GM18498 (cell line): ENCODE results near the gene IL1RAPL2.
"Not testable (repeated sequence)": the region's sequence is repeated elsewhere in the genome, so short reads cannot be mapped to it uniquely, and the experiment has no call there.

ENCODE experiments used
- ATAC-seq: cut with Tn5 transposase; IDR thresholded peaks from one replicate; pipeline ENCODE4 v1.9.1; 2021; ENCODE audit warnings: mild to moderate bottlenecking, moderate library complexity; ENCODE audit not compliant: unreplicated experiment

Gene IL1RAPL2

DNA sequence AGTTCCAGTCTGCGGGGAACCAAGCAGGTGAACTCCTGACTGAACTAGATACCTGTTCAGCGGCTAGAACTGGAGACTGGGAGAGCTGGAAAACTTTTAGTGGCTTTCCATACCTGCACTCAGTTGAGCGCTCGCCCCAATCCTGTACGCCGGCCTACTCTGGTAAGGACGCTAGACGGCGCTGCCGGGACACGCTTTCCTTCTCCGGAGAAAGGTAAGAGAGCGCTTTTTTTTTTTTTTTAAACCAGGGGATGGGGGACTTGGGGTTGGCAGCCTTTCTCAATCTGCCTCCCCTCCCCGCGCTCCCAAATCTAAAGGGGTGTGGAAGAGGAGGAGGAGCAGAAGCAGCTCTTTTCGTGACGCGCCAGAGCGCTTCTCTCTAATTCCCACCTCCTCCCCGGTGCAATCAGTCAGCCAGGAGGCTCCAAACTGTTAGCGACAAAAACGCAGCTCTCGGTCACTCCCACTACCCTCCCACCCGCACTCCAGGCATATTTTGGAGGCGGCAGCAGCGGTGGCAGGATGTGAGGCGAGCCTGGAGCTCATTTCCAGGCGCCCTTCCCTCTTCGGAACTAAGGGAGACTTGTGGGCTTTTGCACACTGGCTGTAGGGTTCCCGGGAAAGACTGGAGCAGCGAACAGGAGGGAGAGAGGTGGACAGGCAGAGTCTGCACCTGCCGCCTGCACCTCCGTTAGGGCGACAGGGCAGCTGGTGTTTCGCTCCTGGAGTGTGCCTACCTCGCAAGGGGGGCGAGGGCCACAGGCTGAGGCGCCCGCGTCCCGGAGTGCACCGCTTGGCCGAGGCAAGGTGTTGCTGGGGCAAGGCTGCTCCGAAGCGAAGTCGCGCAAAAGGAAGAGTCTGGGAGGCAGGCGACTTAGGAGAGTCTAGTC lies at the start of gene IL1RAPL2:
Gene IL1RAPL2, plus strand, starts transcription at position 409 of the 890 bp plus-strand sequence.
- ATAC-seq = no peak

GRCh38 chrX:104522386-104522785 lies 43.6 kb upstream of the IL1RAPL2 start:
- ATAC-seq = no peak

- no peak for ATAC-seq
Observed at GRCh38 chrX:104523858-104524257, 42.1 kb upstream of the IL1RAPL2 start.

- no peak for ATAC-seq
Observed at GRCh38 chrX:104539081-104539480, 26.9 kb upstream of the IL1RAPL2 start.

GRCh38 chrX:104542447-104542846 lies 23.6 kb upstream of the IL1RAPL2 start:
- not testable (repeated sequence) for ATAC-seq

GRCh38 chrX:104564335-104564734 lies 1.7 kb upstream of the IL1RAPL2 start:
- no peak for ATAC-seq

GRCh38 chrX:104564921-104565703 lies 887 bp upstream of the IL1RAPL2 start:
- ATAC-seq = no peak

- ATAC-seq = no peak
Observed at GRCh38 chrX:104566681-104567501, 892 bp downstream of the IL1RAPL2 start.

DNA sequence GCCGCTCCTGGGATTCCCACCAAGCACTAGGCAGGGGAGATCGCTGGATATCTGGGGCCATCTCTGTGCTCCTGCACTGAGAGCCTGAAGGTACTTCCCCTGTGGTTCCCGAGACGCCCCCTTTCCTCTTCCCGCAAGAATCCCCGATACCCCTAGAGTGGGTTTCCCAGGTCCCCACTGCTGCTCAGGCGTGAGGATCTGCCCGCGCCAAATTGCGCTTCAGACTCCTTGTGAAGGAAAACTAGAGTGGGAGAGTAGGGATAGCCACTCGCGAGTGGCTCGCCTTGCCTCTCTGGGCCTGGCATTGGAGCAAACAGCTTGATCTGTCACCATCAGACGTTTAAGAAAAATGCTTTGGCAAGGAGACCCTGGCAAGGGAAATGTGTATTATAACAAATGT lies 1.5 kb downstream of the IL1RAPL2 start:
- ATAC-seq = no peak

DNA sequence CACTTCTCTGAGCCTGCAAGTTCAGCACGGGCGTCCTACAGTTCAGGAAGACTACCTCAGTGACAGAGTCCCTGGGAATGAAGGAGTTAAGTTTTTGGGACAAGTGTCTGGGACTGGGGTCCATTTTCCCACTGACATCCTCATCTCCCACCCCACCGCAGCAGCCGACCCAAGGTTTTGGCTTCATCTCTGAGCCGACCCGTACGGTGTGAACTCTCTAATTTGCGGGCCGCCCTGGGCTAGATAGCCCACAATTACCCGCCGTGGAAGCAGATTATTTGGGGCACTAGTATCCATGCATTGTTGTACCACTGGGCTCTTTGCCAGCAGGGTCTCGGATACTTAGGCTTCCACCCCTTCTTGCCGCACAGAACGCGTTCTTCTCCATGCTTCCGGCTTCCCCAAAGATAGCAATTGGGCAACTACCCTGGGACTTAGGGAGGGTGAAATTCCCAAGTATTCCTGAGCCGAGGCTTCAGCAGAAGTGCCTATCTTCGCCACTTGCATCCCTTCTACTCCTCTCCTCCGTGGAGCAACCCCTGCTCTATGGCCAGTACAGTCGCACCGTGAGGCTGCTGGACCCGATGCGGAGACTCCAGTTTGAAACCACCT lies 2.4 kb downstream of the IL1RAPL2 start:
- no peak for ATAC-seq

- ATAC-seq = no peak
Observed at GRCh38 chrX:104618106-104618895, 52.3 kb downstream of the IL1RAPL2 start.

DNA sequence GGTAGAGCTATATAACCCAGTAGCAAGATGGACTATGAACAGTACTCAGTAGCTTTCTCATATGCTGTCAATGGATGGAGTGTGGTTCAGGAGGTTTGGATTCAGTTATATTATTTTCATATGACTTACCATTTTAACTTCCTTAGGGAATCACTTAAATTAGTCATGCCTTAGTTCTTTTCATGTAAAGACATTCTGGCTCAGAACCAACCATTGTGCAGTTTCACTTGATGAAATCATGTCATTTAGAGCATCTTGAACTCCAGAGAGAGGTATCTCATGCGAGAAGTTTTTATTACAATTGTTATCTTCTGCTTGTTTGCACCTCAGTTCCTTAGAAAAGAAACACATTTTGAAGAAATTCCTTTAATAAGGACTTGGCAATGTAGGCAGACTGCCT lies 55.8 kb downstream of the IL1RAPL2 start:
- no peak for ATAC-seq

GRCh38 chrX:104641176-104641575 lies 75.2 kb downstream of the IL1RAPL2 start:
- no peak for ATAC-seq

- ATAC-seq = no peak
Observed at GRCh38 chrX:104647084-104647483, 81.1 kb downstream of the IL1RAPL2 start.

- no peak for ATAC-seq
Observed at GRCh38 chrX:104659005-104659744, 93.2 kb downstream of the IL1RAPL2 start.

DNA sequence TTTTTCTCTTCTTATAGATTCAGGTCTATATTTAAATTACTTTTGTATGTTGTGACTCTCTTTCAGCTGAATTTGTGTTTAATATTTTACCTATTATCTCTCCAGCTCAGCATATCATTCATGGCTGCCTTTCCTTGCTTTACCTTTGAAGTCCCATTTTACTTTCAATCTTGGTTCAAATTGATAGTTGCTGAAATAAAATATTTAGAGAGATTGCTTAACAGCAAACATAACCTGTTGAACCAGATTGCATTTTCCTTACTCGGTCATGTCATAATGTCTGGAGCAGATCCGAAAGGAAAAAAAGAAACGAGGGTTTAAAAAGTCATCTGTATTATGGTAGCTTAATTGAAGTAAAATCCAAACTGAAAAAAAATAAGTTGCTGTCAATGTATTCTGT lies 94.1 kb downstream of the IL1RAPL2 start:
- no peak for ATAC-seq

DNA sequence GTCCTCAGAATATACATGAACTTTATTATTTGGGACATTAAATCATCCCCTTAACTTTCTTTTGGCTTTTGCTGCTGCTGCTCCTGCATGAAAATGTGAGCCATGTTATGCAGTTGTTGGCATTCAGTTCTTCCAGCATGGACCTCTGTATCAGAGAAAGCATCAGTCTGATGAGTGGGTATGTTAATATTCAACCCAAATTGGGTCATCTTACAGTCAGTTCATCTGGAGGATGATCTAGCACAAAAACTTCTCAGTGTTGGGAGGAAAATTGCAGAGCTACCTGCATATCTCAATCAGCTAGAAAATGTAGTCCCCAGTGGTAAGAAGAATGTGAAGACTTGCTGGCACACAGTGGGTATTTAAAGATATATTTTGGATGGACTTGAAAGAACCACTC lies 96.7 kb downstream of the IL1RAPL2 start:
- ATAC-seq = no peak

DNA sequence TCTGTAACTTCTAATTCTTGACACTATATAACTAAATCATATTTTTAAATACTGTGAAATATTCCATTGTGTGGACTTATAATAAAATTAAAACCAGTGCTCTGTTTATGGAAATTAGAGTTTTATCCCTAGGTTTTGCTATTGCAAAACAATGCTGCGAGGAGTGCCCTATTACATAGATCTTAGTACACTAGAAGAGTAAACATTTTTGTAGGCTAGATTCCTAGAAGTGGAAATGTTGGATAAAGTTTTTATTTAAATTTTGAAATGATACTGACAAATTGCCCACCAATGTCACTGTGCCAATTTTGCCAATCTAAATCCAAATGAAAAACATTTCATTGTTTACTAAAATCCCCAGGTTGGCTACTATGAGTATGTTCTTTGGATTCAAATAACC lies 99.7 kb downstream of the IL1RAPL2 start:
- no peak for ATAC-seq

- ATAC-seq = no peak
Observed at GRCh38 chrX:104668550-104668949, 102.6 kb downstream of the IL1RAPL2 start.
